K562 (cell line): ENCODE measurements around the gene TUBB4B. TPM values are rescaled to one million over a fixed set of nuclear protein-coding genes. Genes with fewer than 3 reads are reported as not detected.
A peak's percentile ranks its signal among the peaks of the same experiment; 100 is the strongest.

ENCODE experiments used
- ATAC-seq: fragments of 200-7000 bp; cut with Tn5 transposase; 3 replicates; pipeline ENCODE4 v1.9.1; 2020; ENCODE audit warnings: moderate library complexity
- BruUV-seq: library from RNA; stranded (reverse); fragments of 400-500 nt; replicated peaks from 2 replicates; lab custom pipeline; 2021; lab: Mats Ljungman, UMichigan
- CTCF ChIA-PET: fragments of 300-600 bp; formaldehyde crosslinking; extraction: SDS; loops from one replicate; lab custom pipeline; 2021; ENCODE audit warnings: low intra/inter-chr PET ratio; lab: Yijun Ruan, JAX
- POLR2A ChIA-PET: fragments of 300-600, 350-650 bp; sonication (Branson Sonifier 250); formaldehyde crosslinking; extraction: SDS; loops from one replicate; lab custom pipeline; 2021; ENCODE audit warnings: antibody characterized with exemption, inconsistent platforms; lab: Yijun Ruan, JAX
- DNase-seq, 4 experiments: peaks; one replicate each; pipeline versions ENCODE4 v3.0.0 to v3.0.0-alpha.2; 2011 to 2018; ENCODE audit warnings: low spot score in 3 of 4, mixed read lengths in 3 of 4; ENCODE audit errors: extremely low read depth in 1 of 4
- FAIRE-seq: peaks from 2 replicates; lab custom pipeline; 2011; peaks lifted over from hg19 to GRCh38; lab: Jason Lieb, UNC
- H2AFZ ChIP-seq: 2 replicates; pipeline ENCODE4 v1.6.0; 2011; ENCODE audit warnings: low read depth, low read length, control low read depth, inconsistent platforms
- H3K27ac ChIP-seq: fragments of 200-600 bp; 3 replicates; pipeline ENCODE4 v1.8.0; 2011; ENCODE audit warnings: low read depth, mild to moderate bottlenecking, control low read depth, inconsistent platforms, low read length, moderate library complexity, mixed read lengths; ENCODE audit errors: extremely low read depth
- H3K27me3 ChIP-seq, 2 experiments: fragments of 300-600 bp in 1 of 2; 2 replicates in 1 of 2; 3 replicates in 1 of 2; pipeline versions ENCODE4 v1.6.0 to v1.8.0; 2011; ENCODE audit warnings: inconsistent platforms in 2 of 2, low read length in 2 of 2, mild to moderate bottlenecking in 1 of 2, mixed read lengths in 1 of 2, moderate library complexity in 1 of 2; ENCODE audit not compliant: control insufficient read depth in 2 of 2, insufficient read depth in 2 of 2
- H3K36me3 ChIP-seq: fragments of 300-600 bp; 3 replicates; pipeline ENCODE4 v1.8.0; 2011; ENCODE audit warnings: mild to moderate bottlenecking, low read length, inconsistent platforms; ENCODE audit not compliant: control insufficient read depth, insufficient read depth
- H3K4me1 ChIP-seq, 2 experiments: fragments of 200-600 bp in 1 of 2; replicated peaks in 1 of 2; 2 replicates in 1 of 2; 3 replicates in 1 of 2; pipeline versions ENCODE4 v1.5.1 to v1.8.0; 2011; ENCODE audit warnings: inconsistent platforms in 2 of 2, low read length in 2 of 2, mild to moderate bottlenecking in 1 of 2, mixed read lengths in 1 of 2, moderate library complexity in 1 of 2; ENCODE audit not compliant: control insufficient read depth in 2 of 2, insufficient read depth in 2 of 2
- H3K4me2 ChIP-seq: 2 replicates; pipeline ENCODE4 v1.6.1; 2011; ENCODE audit warnings: low read length, control low read depth, inconsistent platforms, mixed read lengths; ENCODE audit not compliant: insufficient read depth
- H3K4me3 ChIP-seq: fragments of 200-600 bp; sonication (generic), shearing (Covaris generic); 2 replicates; pipeline ENCODE4 v1.5.1; 2016; ENCODE audit warnings: control low read depth, inconsistent platforms
- H3K79me2 ChIP-seq: fragments of 200-600 bp; 3 replicates; pipeline ENCODE4 v1.8.0; 2011; ENCODE audit warnings: low read length, inconsistent platforms; ENCODE audit not compliant: control insufficient read depth, insufficient read depth
- H3K9ac ChIP-seq, 2 experiments: 2 replicates each; pipeline versions ENCODE4 v1.6.0 to v1.6.1; 2011; ENCODE audit warnings: low read depth in 2 of 2, low read length in 2 of 2, control low read depth in 1 of 2, inconsistent platforms in 1 of 2, mild to moderate bottlenecking in 1 of 2, mixed read lengths in 1 of 2; ENCODE audit not compliant: insufficient read depth in 1 of 2
- H3K9me1 ChIP-seq: one replicate; pipeline ENCODE4 v1.6.0; 2011; ENCODE audit warnings: inconsistent platforms, mild to moderate bottlenecking, low read length, moderate library complexity; ENCODE audit not compliant: control insufficient read depth, insufficient read depth
- H3K9me3 ChIP-seq: replicated peaks from 2 replicates; pipeline ENCODE4 v1.5.1; 2011; ENCODE audit warnings: low read depth, low read length, inconsistent platforms; ENCODE audit not compliant: control insufficient read depth, insufficient read depth
- H4K20me1 ChIP-seq: replicated peaks from 2 replicates; pipeline ENCODE4 v1.6.1; 2011; ENCODE audit warnings: low read length, inconsistent platforms, mixed read lengths; ENCODE audit not compliant: control insufficient read depth, insufficient read depth
- BDP1 ChIP-seq: IDR thresholded peaks from 3 replicates; pipeline ENCODE4 v1.6.1; 2011; ENCODE audit not compliant: insufficient read length, insufficient read depth
- CBFB ChIP-seq: sonication (generic); formaldehyde crosslinking; IDR thresholded peaks from 2 replicates; pipeline ENCODE4 v1.4.0; 2020; ENCODE audit warnings: mild to moderate bottlenecking, missing genetic modification reagents
- DIDO1 ChIP-seq: fragments of 450-650 bp; IDR thresholded peaks from 2 replicates; pipeline ENCODE4 v1.6.1; 2016; ENCODE audit warnings: low read depth, missing biosample characterization, missing genetic modification characterization
- E2F8 ChIP-seq: fragments of 450-650 bp; IDR thresholded peaks from 2 replicates; pipeline ENCODE4 v1.7.1; 2018; ENCODE audit warnings: mild to moderate bottlenecking, low read depth; ENCODE audit not compliant: partially characterized antibody
- FOXA3 ChIP-seq, 2 experiments: fragments of 450-650 bp in 1 of 2; sonication (generic) in 1 of 2; formaldehyde crosslinking; IDR thresholded peaks in 1 of 2; conservative IDR thresholded peaks in 1 of 2; 2 replicates each; pipeline versions ENCODE4 v1.4.0 to v1.8.0; 2020 to 2022; ENCODE audit warnings: mild to moderate bottlenecking in 2 of 2, missing genetic modification reagents in 1 of 2
- MEF2A ChIP-seq: IDR thresholded peaks from 2 replicates; pipeline ENCODE4 v1.6.1; 2011; ENCODE audit warnings: low read depth, mild to moderate bottlenecking, low read length, moderate library complexity; ENCODE audit not compliant: control insufficient read depth
- POLR2B ChIP-seq: fragments of 450-650 bp; IDR thresholded peaks from 2 replicates; pipeline ENCODE4 v1.6.1; 2018; ENCODE audit warnings: low read depth; ENCODE audit not compliant: partially characterized antibody
- RFX5 ChIP-seq: IDR thresholded peaks from 2 replicates; pipeline ENCODE4 v1.6.1; 2011; ENCODE audit warnings: low read depth, mild to moderate bottlenecking, improper control_type of control experiment, low read length
- RUNX1 ChIP-seq: sonication (generic); IDR thresholded peaks from 2 replicates; pipeline ENCODE4 v1.6.1; 2016; ENCODE audit warnings: antibody characterized with exemption, low read depth
- SIN3B ChIP-seq: fragments of 450-650 bp; IDR thresholded peaks from 2 replicates; pipeline ENCODE4 v1.6.1; 2017; ENCODE audit warnings: low read depth, mild to moderate bottlenecking, moderate library complexity
- SMARCB1 ChIP-seq: IDR thresholded peaks from 2 replicates; pipeline ENCODE4 v1.6.1; 2011; ENCODE audit warnings: improper control_type of control experiment, low read depth; ENCODE audit not compliant: insufficient read length
- TEAD4 ChIP-seq, 2 experiments: sonication (generic) in 1 of 2; formaldehyde crosslinking in 1 of 2; IDR thresholded peaks; 2 replicates each; pipeline versions ENCODE4 v1.6.1 to v1.8.0; 2012 to 2022; ENCODE audit warnings: borderline replicate concordance in 1 of 2, inconsistent platforms in 1 of 2, low read length in 1 of 2, mild to moderate bottlenecking in 1 of 2, missing genetic modification reagents in 1 of 2
- ZBTB1 ChIP-seq: sonication (generic); formaldehyde crosslinking; IDR thresholded peaks from 2 replicates; pipeline ENCODE4 v1.8.1; 2023; ENCODE audit warnings: missing genetic modification reagents, low read depth, mild to moderate bottlenecking, borderline replicate concordance
- ZNF253 ChIP-seq: fragments of 250-450 bp; sonication (Bioruptor Pico); conservative IDR thresholded peaks from 2 replicates; pipeline ENCODE4 v1.6.1; 2021; ENCODE audit warnings: mild to moderate bottlenecking
- ZNF280A ChIP-seq: fragments of 450-650 bp; IDR thresholded peaks from 2 replicates; pipeline ENCODE4 v1.6.1; 2018; ENCODE audit warnings: mild to moderate bottlenecking, low read depth; ENCODE audit not compliant: partially characterized antibody
- ZNF347 ChIP-seq: fragments of 450-650 bp; formaldehyde crosslinking; IDR thresholded peaks from 2 replicates; pipeline ENCODE4 v1.4.0; 2020; ENCODE audit warnings: low read depth, mild to moderate bottlenecking, moderate library complexity
- ZNF431 ChIP-seq: sonication (generic); formaldehyde crosslinking; IDR thresholded peaks from 2 replicates; pipeline ENCODE4 v1.8.0; 2022; ENCODE audit warnings: mild to moderate bottlenecking, missing genetic modification reagents
- WGBS: fragments of 100-300 bp; shearing (Covaris generic); methylation state at CpG from one replicate; pipeline ENCODE4 v1.1.6; 2016; ENCODE audit warnings: low coverage, mixed read lengths; ENCODE audit not compliant: insufficient coverage; ENCODE audit errors: missing lambda C conversion rate; 5-methylcytosine and 5-hydroxymethylcytosine counted together
- in situ Hi-C: fragments of 300-500 bp; cut with MboI; formaldehyde crosslinking; loops from 4 replicates; pipeline ENCODE4 v1.15.0; 2018; ENCODE audit warnings: inconsistent platforms, mixed read lengths
- intact Hi-C: fragments of 100-400 bp; cut with micrococcal nuclease; formaldehyde crosslinking; loops from 2 replicates; pipeline ENCODE4 v1.14.2; 2022
- polyA plus RNA-seq, 8 experiments: library from polyadenylated mRNA; depleted of rRNA in 4 of 8; stranded (reverse) in 5 of 8; unstranded in 3 of 8; fragments of >200 nt; fragmentation: Nextera tagmentation in 2 of 8; fragmentation: Illumina TruSeq in 1 of 8; extraction: Ambion mirVana in 2 of 8; extraction: Trizol in 1 of 8; gene quantifications; 2 replicates each; pipeline versions ENCODE4 v1.2.1 to v1.2.3, GENCODE V29; 2011 to 2014; ENCODE audit warnings: inconsistent platforms in 1 of 8, missing spikeins in 1 of 8
- total RNA-seq, 7 experiments: library from RNA; depleted of rRNA in 6 of 7; stranded (reverse); fragments of >200 nt in 6 of 7; fragmentation: Illumina TruSeq in 2 of 7; extraction: Trizol in 2 of 7; gene quantifications; 2 replicates each; pipeline versions ENCODE4 v1.2.1 to v1.2.3, GENCODE V29; 2011 to 2021; ENCODE audit warnings: low replicate concordance in 1 of 7

Gene TUBB4B
- total and polyA plus RNA-seq, 9 of the 15 experiments (the other 6 are each of a cell fraction or from before 2014, with no cell fraction given): 24.1 to 443 (median 268) TPM

GRCh38 chr9:137240318-137240840, 708 bp upstream of the TUBB4B start:
- TSS peak; percentile 70 for BruUV-seq
- no peak for TF ChIP-seq ZNF280A
- TF ChIP-seq MEF2A: no peak
- no peak for TF ChIP-seq RFX5
- peak; percentile 18; the same call in 1 of the 2 replicates for TF ChIP-seq TEAD4 (IDR thresholded peaks at IDR 0.05; ENCODE audit: low read length)
- TF ChIP-seq TEAD4 (CRISPR knock-in tag; IDR thresholded peaks at IDR 0.05; ENCODE audit: borderline replicate concordance): no peak
- no peak for TF ChIP-seq RUNX1
- no peak for TF ChIP-seq SIN3B
- TF ChIP-seq DIDO1 (tag): 0 out of 2 replicates have a peak, but pooled peaks have one; percentile 36
- peak; percentile 86 for TF ChIP-seq ZBTB1 (CRISPR knock-in tag)
- no peak for TF ChIP-seq FOXA3 (CRISPR knock-in tag; conservative IDR thresholded peaks at IDR 0.05 in 1 of 2, IDR thresholded peaks at IDR 0.05 in 1 of 2)
- TF ChIP-seq ZNF431 (CRISPR knock-in tag): peak; percentile 67; the same call in 1 of the 2 replicates
- TF ChIP-seq CBFB (CRISPR knock-in tag): no peak
- TF ChIP-seq BDP1: no peak
- no peak for TF ChIP-seq ZNF347
- TF ChIP-seq ZNF253 (CRISPR knock-in tag): no peak
- peak; percentile 52 for TF ChIP-seq POLR2B
- TF ChIP-seq E2F8: no peak
- TF ChIP-seq SMARCB1: no peak

More at GRCh38 chr9:137240318-137240840, 708 bp upstream of the TUBB4B start:
- Histone ChIP-seq H3K4me2 (peak overlapping the region; percentile 69), H3K79me2 (peaks cover 57% of the 10 kb centered on the region), H3K27me3 (no peaks in the 10 kb centered on the region), H3K9me3 (no peaks in the 10 kb centered on the region), H3K27ac (peak overlapping the region; percentile 98), H3K4me3 (peak overlapping the region; percentile 70), H3K36me3 (peaks cover 30% of the 10 kb centered on the region), H3K4me1 (peaks cover 35 to 91% of the 10 kb centered on the region in 2 experiments), H3K9me1 (peaks cover 8% of the 10 kb centered on the region), H3K9ac (peak overlapping the region; percentile 88 to 92), H4K20me1 (peaks cover 30% of the 10 kb centered on the region), H2AFZ (peak overlapping the region; percentile 85)
- WGBS: under 1% methylated on average over 41 of the region's 58 CpGs
- intact Hi-C loops: loop anchor here (2.0 to 10.0 kb wide), 3 partner anchors 14 to 456 kb away; partner anchors contain the start of genes NELFB and NRARP
- ChIA-PET CTCF (no interaction called here), POLR2A (interaction anchor here (0.6 to 6.5 kb wide), 44 partner anchors 8 to 487 kb away, joined by 3 to 221 read pairs (median 4); partner anchors contain the start of genes ANAPC2, DPP7, MAN1B1 and NELFB)
- FAIRE-seq: no peak
- in situ Hi-C loops: loop anchor here (25.0 kb wide), 1 partner anchor 453 kb away; the partner anchor contains the start of genes CCDC183 and TMEM141
- peak; percentile 71 to 87 (median 72) for DNase-seq
- peak; percentile 42 for ATAC-seq
